ENCODE data around the gene ZNF580.

The ZNF580 gene

DNA sequence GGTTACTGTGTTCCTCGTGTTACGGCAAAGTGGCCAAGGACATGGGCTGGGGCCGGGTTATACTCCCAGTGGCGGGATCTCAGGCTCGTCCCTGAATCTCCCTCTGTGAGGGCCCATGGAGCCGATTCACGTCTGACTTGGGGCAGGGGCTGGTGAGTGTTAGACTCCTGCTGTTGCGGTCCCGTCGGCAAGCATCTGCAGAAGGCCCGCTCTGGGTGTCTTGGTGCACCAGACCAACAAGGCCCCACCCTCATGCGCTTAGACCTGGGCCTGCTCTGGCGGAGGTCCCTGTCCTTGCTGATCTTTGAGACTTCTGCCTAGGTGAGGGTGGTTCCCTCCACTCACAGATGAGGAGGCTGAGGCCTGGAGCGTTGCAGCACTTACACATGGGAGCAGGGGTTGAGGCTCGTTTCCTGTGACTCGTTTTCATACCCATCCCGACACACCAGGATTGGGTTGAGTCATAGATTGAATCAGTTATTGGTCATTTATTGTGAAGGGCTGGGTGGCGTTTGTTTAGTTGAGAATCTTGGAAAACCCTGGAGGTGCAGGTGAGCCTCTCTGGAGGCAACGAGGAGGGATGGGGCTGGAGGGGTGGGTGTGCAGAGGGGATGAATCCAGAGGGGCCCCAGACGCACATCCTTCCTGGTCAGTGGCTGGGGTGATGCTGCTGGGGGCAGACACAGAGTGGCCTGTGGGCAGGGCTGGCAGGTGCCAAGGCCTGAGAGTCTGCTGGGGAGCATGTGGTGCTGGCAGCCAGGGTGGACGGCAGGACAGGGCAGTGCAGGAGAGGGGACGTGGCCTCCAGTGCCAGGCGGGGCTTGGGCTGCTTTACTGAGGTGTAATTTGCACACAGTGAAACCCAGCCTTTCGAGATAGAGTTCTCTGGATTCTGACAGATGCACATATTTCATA is 38.8 kb downstream of the ZNF580 start:
- no peak for DNase-seq

- DNase-seq, result no peak
Observed at GRCh38 chr19:55680339-55681130, 39.7 kb downstream of the ZNF580 start.

- no peak for DNase-seq
Observed at GRCh38 chr19:55681131-55682092, 40.6 kb downstream of the ZNF580 start.

DNA sequence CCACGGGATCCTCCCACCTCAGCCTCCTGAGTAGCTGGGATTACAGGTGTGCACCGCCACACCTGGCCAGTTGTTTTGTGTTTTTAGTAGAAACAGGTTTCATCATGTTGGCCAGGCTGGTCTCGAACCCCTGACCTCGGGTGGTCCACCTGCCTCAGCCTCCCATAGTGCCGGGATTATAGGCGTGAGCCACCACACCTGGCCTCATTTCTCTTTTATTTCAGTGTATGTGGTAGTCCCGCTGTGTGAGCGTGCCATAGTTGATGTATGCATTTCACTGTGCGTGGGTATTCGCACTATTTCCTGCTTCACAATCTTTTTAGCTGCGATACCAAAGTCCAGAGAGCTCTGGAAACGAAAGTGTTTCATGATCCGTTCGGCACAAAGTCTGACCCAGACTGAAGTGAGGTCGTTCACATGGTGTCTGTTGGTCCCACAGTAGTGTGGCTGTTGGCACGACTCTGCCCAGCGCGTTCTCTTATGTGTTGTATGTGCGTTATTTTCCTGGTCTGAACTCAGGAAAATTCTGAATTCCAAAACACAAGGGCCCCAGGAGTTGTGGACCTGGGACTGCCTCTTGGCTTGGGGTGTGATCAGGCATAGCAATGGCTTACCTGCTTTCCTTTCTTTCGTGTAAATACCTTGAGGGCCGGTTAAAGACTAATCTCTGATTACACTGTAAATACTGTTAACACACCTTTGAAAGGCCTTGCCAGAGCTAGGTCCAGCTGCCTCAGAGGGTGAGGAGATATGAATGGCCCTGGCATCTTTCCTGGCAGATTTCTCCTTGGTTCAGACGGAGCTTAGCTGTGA is 42.9 kb downstream of the ZNF580 start:
- DNase-seq, result no peak

- no peak for DNase-seq
Observed at GRCh38 chr19:55684946-55685681, 44.3 kb downstream of the ZNF580 start.

- DNase-seq, result no peak
Observed at GRCh38 chr19:55685776-55686175, 45.0 kb downstream of the ZNF580 start.

GRCh38 chr19:55686311-55687050 is 45.7 kb downstream of the ZNF580 start:
- DNase-seq, result no peak

DNA sequence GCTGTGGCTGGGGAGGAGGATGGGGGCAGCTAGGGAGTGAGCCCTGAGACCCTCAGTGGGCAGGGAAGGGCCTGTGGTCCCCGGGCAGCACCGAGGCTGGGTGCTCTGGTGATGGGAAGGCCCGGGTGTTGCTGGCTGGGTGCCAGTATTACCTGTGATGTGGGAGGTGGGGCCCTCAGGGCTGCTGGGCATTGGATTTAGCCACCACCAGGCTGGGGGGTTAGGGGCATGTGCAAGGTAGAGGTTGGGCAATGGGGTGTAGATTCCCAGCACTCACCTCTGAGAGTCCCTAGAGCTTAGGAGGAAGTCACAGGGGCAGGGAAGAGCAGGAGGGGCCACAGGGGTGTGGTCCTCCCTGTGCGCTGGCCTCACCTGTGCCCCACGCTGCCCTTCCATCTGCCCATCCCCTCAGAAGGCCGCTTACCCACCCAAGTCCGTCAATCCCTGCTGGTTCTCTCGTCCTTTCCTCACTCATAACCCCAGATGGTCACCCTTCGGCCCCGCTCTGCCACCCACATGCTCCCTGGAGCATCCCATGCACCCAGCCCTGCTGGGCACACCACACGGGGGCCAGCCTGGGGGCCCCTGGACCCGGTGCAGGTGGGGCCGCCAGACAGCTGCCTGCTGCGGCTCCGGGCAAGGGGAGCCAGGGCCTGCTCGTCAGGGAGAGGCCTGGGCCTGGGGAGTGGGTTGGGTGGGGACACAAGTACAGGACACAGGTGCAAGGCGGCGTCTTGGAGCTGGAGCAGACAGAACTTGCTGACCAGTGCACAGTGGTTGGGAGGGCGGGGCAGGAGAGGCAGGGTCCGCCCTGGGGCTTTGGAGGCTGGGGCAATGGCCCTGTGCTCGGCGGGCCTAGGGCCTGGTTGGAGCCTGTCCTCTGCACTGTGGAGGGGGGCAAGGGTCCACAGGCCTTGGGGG is 46.7 kb downstream of the ZNF580 start:
- DNase-seq, result no peak

DNA sequence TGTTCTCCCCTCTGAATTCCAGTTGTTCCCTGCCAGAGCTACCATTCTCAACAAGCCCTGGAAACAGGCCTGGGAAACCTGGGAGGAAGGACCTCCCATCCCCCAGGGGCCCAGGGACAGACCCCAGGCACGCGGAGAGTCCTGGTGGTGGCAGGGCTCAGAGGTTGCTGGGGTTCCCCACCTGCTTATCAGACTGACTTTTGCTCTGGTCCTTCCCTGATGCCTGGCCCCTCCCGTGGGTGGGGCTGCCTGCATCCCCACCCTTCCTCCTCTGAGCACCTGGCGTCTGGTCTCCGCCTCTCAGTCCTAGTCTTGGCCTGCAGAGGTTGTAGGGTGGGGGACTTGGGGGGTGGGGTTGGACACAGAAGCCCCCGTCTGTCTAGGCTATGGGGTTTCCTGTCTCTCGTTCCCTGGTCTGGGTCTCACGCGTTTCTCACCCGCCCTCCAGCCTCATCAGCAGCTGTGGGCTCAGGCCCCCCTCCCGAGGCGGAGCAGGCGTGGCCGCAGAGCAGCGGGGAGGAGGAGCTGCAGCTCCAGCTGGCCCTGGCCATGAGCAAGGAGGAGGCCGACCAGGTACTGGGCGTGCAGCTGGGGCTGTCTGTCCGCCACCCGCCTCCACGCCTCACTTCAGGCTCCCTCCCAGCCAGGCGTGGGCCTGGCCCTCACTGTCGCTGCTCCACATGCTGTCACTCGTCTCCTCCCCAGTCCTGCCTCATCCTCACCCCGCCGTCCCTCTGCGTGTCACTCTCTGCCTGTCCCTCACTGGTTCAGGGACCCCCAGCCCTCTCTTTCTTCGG is 47.8 kb downstream of the ZNF580 start:
- no peak for DNase-seq

GRCh38 chr19:55689411-55690108 is 48.8 kb downstream of the ZNF580 start:
- no peak for DNase-seq

DNA sequence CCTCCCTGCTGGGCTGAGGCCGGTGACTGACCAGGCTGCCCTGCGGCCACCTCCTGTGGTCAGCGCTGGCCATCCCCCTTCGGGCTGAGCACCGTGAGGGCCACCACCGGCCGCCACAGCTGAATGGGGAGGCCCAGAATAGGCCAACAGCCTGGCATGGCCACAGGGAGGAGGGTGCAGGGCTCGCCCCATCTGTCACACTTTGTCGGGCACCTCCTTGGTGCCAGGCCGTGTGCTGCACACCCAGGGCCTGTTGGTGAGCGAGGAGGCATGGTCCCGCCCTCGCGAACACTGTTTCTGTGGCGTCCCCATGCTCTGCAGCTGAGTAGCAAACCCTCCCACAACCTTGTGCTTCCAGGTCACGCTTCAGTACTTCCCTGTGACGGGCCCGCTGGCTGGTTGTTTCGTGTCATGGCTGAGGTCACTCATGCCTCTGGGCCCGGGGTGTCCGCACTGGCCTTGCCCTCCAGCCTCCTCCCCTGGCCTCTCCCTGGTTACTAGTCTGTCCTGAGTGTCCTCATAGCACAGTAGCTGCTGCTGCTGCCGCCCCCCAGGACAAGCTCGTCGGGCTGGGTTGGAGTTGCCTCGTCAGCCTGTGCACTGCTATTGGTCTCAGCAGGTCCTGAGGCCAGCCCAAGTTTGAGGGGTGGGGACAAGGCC is 49.4 kb downstream of the ZNF580 start:
- no peak for DNase-seq

DNA sequence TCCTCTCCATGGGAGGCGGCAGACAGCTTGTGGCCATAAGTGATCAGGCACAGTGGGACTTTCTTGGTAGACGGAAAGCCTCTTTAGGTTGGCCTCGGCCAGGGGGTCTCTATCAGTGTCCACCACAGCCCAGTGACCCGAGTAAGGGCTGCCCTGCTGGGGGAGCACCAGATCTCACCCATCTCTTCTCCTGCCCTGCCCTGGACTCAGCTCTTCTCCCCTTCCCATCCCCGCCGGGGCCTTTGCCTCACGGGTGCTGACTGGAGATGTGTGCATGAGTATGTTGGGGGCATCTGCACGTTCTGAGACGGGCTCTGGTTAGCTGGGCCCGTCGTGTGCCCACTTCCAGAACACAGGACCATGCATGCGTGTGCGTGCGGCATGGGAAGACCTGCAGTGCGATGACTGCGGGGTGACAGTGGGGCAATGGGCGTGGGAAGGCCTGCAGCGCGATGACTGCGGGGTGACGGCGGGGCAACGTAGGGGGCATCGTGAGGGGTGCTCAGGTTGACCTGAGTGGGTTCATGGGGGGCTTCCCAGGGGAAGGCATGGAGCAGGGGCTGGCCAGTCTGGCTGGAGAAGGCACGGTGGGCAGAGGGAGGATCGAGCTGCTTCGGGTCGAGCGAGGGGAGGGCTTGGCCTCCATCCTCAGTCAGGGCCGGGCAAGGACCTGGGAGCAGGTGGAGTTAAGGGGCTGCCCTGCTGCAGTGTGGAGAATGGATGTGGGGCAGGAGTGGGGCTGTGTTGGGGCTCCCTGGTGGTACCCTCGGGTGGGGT is 50.2 kb downstream of the ZNF580 start:
- DNase-seq, result no peak

DNA sequence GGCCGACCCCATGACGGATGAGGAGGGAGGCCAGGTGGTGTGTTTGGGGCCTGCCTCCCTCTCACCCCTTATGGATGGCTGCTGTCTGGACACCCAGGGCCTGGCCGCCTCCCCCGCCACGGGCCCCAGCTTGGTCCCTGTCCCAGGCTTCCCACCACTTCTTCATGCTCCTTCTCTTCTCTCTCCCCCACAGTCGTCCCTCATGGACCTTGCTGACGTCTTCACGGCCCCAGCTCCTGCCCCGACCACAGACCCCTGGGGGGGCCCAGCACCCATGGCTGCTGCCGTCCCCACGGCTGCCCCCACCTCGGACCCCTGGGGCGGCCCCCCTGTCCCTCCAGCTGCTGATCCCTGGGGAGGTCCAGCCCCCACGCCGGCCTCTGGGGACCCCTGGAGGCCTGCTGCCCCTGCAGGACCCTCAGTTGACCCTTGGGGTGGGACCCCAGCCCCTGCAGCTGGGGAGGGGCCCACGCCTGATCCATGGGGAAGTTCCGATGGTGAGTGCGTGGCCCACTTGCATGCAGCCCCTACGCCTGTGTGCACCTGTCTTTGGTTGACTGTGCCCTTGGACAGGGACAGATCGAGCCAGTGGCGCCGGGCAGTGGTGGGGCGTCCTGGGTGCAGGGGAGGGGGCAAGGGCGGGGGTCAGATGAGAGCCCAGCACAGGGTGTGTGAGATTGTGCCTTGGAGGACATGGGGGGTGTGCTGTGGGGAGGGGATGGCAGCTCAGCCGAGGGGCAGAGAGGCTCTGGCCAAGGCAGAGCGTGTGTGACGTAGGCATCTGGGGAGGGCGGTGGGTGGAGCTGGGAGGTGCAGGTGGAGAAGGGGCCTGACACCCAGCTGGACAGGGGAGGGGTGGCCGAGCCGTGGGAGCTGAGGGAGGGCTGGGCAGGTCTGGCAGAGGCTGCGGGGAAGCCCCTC is 51.0 kb downstream of the ZNF580 start:
- DNase-seq, result no peak

- no peak for DNase-seq
Observed at GRCh38 chr19:55692681-55693081, 51.9 kb downstream of the ZNF580 start.
